Parathyroid adenoma (tissue), 2 donors: Measurements from ENCODE around the gene CAB39.

ENCODE experiments used
- H2AFZ ChIP-seq: fragments of 300-600 bp; sonication (generic); one replicate; pipeline ENCODE4 v1.7.0; 2017; ENCODE audit warnings: antibody characterized with exemption, mild to moderate bottlenecking
- H3K27ac ChIP-seq: fragments of 300-600 bp; sonication (generic); one replicate; pipeline ENCODE4 v1.7.0; 2017
- H3K27me3 ChIP-seq: fragments of 300-600 bp; sonication (generic); one replicate; pipeline ENCODE4 v1.7.0; 2017; ENCODE audit warnings: low read length; ENCODE audit not compliant: control insufficient read depth, insufficient read depth
- H3K36me3 ChIP-seq: fragments of 300-600 bp; sonication (generic); one replicate; pipeline ENCODE4 v1.7.0; 2017; ENCODE audit warnings: low read length; ENCODE audit not compliant: control insufficient read depth, insufficient read depth
- H3K4me1 ChIP-seq: fragments of 300-600 bp; sonication (generic); one replicate; pipeline ENCODE4 v1.7.0; 2017; ENCODE audit warnings: control low read depth
- H3K4me2 ChIP-seq: fragments of 300-600 bp; sonication (generic); one replicate; pipeline ENCODE4 v1.7.0; 2017; ENCODE audit warnings: low read length
- H3K4me3 ChIP-seq: fragments of 300-600 bp; sonication (generic); one replicate; pipeline ENCODE4 v1.7.0; 2017; ENCODE audit warnings: low read depth, low read length
- H3K79me2 ChIP-seq: fragments of 300-600 bp; sonication (generic); one replicate; pipeline ENCODE4 v1.7.0; 2017; ENCODE audit warnings: control low read depth
- H3K9ac ChIP-seq: fragments of 300-600 bp; sonication (generic); one replicate; pipeline ENCODE4 v1.7.0; 2017; ENCODE audit warnings: mild to moderate bottlenecking
- H3K9me3 ChIP-seq: fragments of 300-600 bp; sonication (generic); one replicate; pipeline ENCODE4 v1.7.0; 2017; ENCODE audit warnings: low read length; ENCODE audit not compliant: control insufficient read depth
- CTCF ChIP-seq: fragments of 300-600 bp; sonication (generic); IDR thresholded peaks from one replicate; pipeline ENCODE4 v1.7.0; 2017; ENCODE audit warnings: antibody characterized with exemption, mild to moderate bottlenecking
- donor health status: primary hyperparathyroidism.

Gene CAB39

GRCh38 chr2:230762317-230762896, 49.8 kb downstream of the CAB39 start:
- no peaks in the 10 kb centered on the region for H3K9me3 ChIP-seq
- peaks cover 9% of the 10 kb centered on the region for H3K4me1 ChIP-seq
- no peak overlapping the region for H2AFZ ChIP-seq
- H3K27me3 ChIP-seq, result no peaks in the 10 kb centered on the region
- no peak overlapping the region for H3K9ac ChIP-seq
- H3K27ac ChIP-seq, result no peak overlapping the region
- H3K4me2 ChIP-seq, result no peak overlapping the region
- H3K79me2 ChIP-seq, result peaks cover 12% of the 10 kb centered on the region
- H3K36me3 ChIP-seq, result no peaks in the 10 kb centered on the region
- no peak overlapping the region for H3K4me3 ChIP-seq
- peak; percentile 38 for TF ChIP-seq CTCF

- no peaks in the 10 kb centered on the region for H3K36me3 ChIP-seq
- peaks cover 16% of the 10 kb centered on the region for H3K79me2 ChIP-seq
- no peak overlapping the region for H3K27ac ChIP-seq
- no peak for TF ChIP-seq CTCF
- no peak overlapping the region for H3K9ac ChIP-seq
- H3K27me3 ChIP-seq, result no peaks in the 10 kb centered on the region
- H3K4me3 ChIP-seq, result no peak overlapping the region
- peaks cover 6% of the 10 kb centered on the region for H3K4me1 ChIP-seq
- no peak overlapping the region for H2AFZ ChIP-seq
- no peak overlapping the region for H3K4me2 ChIP-seq
- no peaks in the 10 kb centered on the region for H3K9me3 ChIP-seq
Measured at GRCh38 chr2:230764346-230764745, 51.7 kb downstream of the CAB39 start.

GRCh38 chr2:230765611-230766300, 53.1 kb downstream of the CAB39 start:
- peaks cover 4% of the 10 kb centered on the region for H3K4me1 ChIP-seq
- H3K79me2 ChIP-seq, result peaks cover 16% of the 10 kb centered on the region
- no peaks in the 10 kb centered on the region for H3K9me3 ChIP-seq
- H3K27me3 ChIP-seq, result no peaks in the 10 kb centered on the region
- H2AFZ ChIP-seq, result no peak overlapping the region
- no peak overlapping the region for H3K27ac ChIP-seq
- H3K36me3 ChIP-seq, result no peaks in the 10 kb centered on the region
- TF ChIP-seq CTCF, result no peak
- no peak overlapping the region for H3K4me2 ChIP-seq
- H3K9ac ChIP-seq, result no peak overlapping the region
- no peak overlapping the region for H3K4me3 ChIP-seq

GRCh38 chr2:230767862-230768388, 55.3 kb downstream of the CAB39 start:
- H3K4me1 ChIP-seq, result peaks cover 4% of the 10 kb centered on the region
- H3K36me3 ChIP-seq, result no peaks in the 10 kb centered on the region
- no peaks in the 10 kb centered on the region for H3K27me3 ChIP-seq
- no peak for TF ChIP-seq CTCF
- no peak overlapping the region for H2AFZ ChIP-seq
- H3K9me3 ChIP-seq, result no peaks in the 10 kb centered on the region
- H3K4me3 ChIP-seq, result no peak overlapping the region
- H3K27ac ChIP-seq, result no peak overlapping the region
- H3K79me2 ChIP-seq, result peaks cover 7% of the 10 kb centered on the region
- H3K9ac ChIP-seq, result no peak overlapping the region
- no peak overlapping the region for H3K4me2 ChIP-seq

- Histone ChIP-seq H3K27ac (no peak overlapping the region), H3K4me3 (no peak overlapping the region), H3K9ac (no peak overlapping the region), H2AFZ (no peak overlapping the region), H3K9me3 (no peaks in the 10 kb centered on the region), H3K36me3 (no peaks in the 10 kb centered on the region), H3K4me2 (no peak overlapping the region), H3K27me3 (no peaks in the 10 kb centered on the region), H3K79me2 (peaks cover 9% of the 10 kb centered on the region), H3K4me1 (peaks cover 4% of the 10 kb centered on the region)
- no peak for TF ChIP-seq CTCF
Measured at GRCh38 chr2:230770804-230771203, 58.2 kb downstream of the CAB39 start.
